Measurements from ENCODE around the gene RAB24.

GRCh38 chr5:177349762-177350161 is 46.2 kb upstream of the RAB24 start:
- TF ChIP-seq CTCF (conservative IDR thresholded peaks at IDR 0.05 in 1 of 2, IDR thresholded peaks at IDR 0.05 in 1 of 2; ENCODE audit: extremely low read depth in 1 of 2, insufficient read depth in 1 of 2, low read depth in 1 of 2, low read length in 2 of 2) (no peak), EZH2 (IDR thresholded peaks at IDR 0.05; ENCODE audit: borderline replicate concordance, low read length) (no peak)

Data from mammary epithelial cell (primary cell).